ENCODE data around the gene RUNX2.

DNA sequence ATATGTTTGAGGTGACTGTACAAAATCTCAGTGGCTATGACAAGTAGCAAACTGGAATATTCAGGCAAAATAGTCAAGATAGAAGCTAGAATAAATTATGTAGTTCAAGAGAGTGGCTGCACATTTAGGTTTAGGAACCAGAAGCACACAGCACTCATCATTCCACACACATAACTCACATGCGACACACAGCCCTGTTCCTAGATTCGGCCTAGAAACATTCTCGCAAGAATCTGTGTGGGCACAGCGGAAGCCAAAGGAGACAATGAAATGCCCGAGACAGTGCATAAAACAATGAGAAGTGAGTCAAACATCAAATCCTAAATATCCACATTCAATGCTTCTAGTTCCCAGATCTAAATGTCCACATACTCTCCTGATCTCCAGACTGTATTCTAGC is 59.1 kb downstream of the RUNX2 start:
- TF ChIP-seq EZH2phosphoT487 (IDR thresholded peaks at IDR 0.05; ENCODE audit: borderline replicate concordance, low read length) = no peak
- TF ChIP-seq, protein P1, sequence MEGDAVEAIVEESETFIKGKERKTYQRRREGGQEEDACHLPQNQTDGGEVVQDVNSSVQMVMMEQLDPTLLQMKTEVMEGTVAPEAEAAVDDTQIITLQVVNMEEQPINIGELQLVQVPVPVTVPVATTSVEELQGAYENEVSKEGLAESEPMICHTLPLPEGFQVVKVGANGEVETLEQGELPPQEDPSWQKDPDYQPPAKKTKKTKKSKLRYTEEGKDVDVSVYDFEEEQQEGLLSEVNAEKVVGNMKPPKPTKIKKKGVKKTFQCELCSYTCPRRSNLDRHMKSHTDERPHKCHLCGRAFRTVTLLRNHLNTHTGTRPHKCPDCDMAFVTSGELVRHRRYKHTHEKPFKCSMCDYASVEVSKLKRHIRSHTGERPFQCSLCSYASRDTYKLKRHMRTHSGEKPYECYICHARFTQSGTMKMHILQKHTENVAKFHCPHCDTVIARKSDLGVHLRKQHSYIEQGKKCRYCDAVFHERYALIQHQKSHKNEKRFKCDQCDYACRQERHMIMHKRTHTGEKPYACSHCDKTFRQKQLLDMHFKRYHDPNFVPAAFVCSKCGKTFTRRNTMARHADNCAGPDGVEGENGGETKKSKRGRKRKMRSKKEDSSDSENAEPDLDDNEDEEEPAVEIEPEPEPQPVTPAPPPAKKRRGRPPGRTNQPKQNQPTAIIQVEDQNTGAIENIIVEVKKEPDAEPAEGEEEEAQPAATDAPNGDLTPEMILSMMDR (conservative IDR thresholded peaks at IDR 0.05; ENCODE audit: low read depth, low read length) = no peak

All from PC-3 (cell line).